Small intestine (tissue), 7 donors: ENCODE data around the gene ZNF181. TPM values are rescaled to one million over a fixed set of nuclear protein-coding genes. Genes with fewer than 3 reads are reported as not detected.

Source experiments
- DNase-seq, 2 donors: peaks; one replicate each; pipeline versions ENCODE4 v3.0.0 to v3.0.0-alpha.2; 2013
- FAIRE-seq: peaks from 2 replicates; lab custom pipeline; 2012; peaks lifted over from hg19 to GRCh38; lab: Jason Lieb, UNC
- H3K27ac ChIP-seq, 3 donors: one replicate each; pipeline ENCODE4 v1.5.1; 2013; ENCODE audit warnings: low read length in 2 of 3, mild to moderate bottlenecking in 2 of 3, control low read depth in 1 of 3, inconsistent platforms in 1 of 3, low read depth in 1 of 3, moderate library complexity in 1 of 3
- H3K27me3 ChIP-seq, 3 donors: one replicate each; pipeline ENCODE4 v1.6.1; 2013; ENCODE audit warnings: low read length in 3 of 3, inconsistent platforms in 1 of 3; ENCODE audit not compliant: control insufficient read depth in 3 of 3, insufficient read depth in 3 of 3
- H3K36me3 ChIP-seq, 3 donors: one replicate each; pipeline ENCODE4 v1.6.1; 2013; ENCODE audit warnings: low read length in 3 of 3, inconsistent platforms in 1 of 3, low read depth in 1 of 3, mild to moderate bottlenecking in 1 of 3, moderate library complexity in 1 of 3; ENCODE audit not compliant: control insufficient read depth in 3 of 3, insufficient read depth in 2 of 3
- H3K4me1 ChIP-seq, 3 donors: one replicate each; pipeline ENCODE4 v1.6.1; 2013; ENCODE audit warnings: low read length in 2 of 3, inconsistent platforms in 1 of 3, low read depth in 1 of 3, mild to moderate bottlenecking in 1 of 3, moderate library complexity in 1 of 3; ENCODE audit not compliant: control insufficient read depth in 3 of 3, insufficient read depth in 2 of 3
- H3K4me3 ChIP-seq, 3 donors: one replicate each; pipeline ENCODE4 v1.5.1; 2013; ENCODE audit warnings: low read length in 3 of 3, control low read depth in 1 of 3, inconsistent platforms in 1 of 3, low read depth in 1 of 3, mild to moderate bottlenecking in 1 of 3, moderate library complexity in 1 of 3
- H3K9me3 ChIP-seq, 2 donors: one replicate each; pipeline ENCODE4 v1.6.1; 2013; ENCODE audit warnings: low read depth in 1 of 2, low read length in 1 of 2; ENCODE audit not compliant: control insufficient read depth in 2 of 2, insufficient read depth in 1 of 2
- WGBS, 3 donors: extraction: QIAGEN DNeasy Blood & Tissue Kit; methylation state at CpG; one replicate each; pipeline ENCODE4 v1.1.7; 2013; 5-methylcytosine and 5-hydroxymethylcytosine counted together
- polyA plus RNA-seq, 4 donors: library from polyadenylated mRNA; stranded (reverse) in 3 of 4; unstranded in 1 of 4; fragments of 200-250 nt in 3 of 4; fragments of 120-200 nt in 1 of 4; gene quantifications; one replicate each; pipeline versions ENCODE4 v1.2.1 to v1.2.3, GENCODE V29; 2013
- donor health status: healthy with polysubstance abuse.
- donor health status: control.
- donor health status: control.
- donor health status: Bipolar disorder and iron deficiency.
- donor health status: healthy.

ZNF181 gene
- polyA plus RNA-seq, 4 donors, result 8.9 to 22.4 (median 10.3) TPM

DNA sequence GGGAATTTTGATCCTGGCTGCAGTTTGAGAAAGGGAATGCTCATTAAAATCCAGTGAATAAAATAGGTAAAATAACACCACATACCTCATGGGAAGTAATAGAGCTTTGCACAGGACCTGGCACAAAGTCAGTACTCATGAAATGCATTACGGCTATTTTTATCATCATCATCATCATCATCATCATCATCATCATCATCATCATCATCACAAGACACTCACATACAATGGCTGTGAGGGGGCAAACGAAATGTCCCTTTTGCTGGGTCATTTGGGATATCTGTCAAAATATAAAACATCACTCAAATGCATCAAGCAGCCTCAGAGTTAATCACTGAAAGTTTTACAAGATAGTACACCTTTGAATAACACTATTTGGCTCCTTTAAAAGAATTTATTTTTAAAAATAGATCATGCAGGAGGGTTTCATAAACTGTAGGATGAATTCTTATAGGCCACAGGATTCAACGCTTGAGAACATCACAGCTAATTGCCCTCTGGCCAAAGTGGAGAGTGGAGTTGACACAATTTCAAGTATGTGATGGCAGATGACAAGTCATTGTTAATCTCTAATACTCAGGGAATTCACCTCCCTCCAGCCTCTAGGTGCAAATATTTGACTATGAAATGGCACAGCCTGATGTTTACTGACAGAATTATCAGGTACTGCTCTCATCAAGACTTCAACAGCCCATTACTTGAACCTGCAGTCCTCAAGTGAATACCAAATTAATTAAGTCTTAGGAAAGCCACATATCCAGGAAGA lies 53.2 kb downstream of the ZNF181 start:
- no peak overlapping the region for H3K4me3 ChIP-seq
- H3K9me3 ChIP-seq, result no peaks in the 10 kb centered on the region
- H3K27me3 ChIP-seq, result no peaks in the 10 kb centered on the region
- no peaks in the 10 kb centered on the region for H3K36me3 ChIP-seq
- no peak overlapping the region for H3K27ac ChIP-seq
- no peak for FAIRE-seq
- no peaks in the 10 kb centered on the region for H3K4me1 ChIP-seq
- no peak for DNase-seq
- 66 to 74% (median 73%) methylated on average over 3 of the region's 3 CpGs for WGBS, 3 donors

DNA sequence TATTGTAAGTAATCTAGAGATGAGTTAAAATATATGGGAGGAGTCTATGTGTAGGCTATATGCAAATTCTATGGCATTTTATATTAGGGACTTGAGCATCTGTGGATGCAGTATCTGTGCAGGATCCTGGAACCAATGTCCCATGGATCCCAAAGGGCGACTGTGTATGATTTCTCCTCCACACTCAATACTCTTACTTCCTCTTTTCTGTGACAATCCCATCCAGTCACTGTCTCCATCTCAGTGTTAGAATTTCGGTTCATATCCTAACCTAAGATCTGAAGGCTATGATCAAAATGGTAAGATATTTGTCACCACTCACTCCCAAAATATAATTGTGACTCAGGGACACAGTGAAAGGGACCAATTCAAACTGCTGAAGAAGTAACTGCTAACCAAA lies 54.0 kb downstream of the ZNF181 start:
- no peaks in the 10 kb centered on the region for H3K4me1 ChIP-seq
- no peaks in the 10 kb centered on the region for H3K9me3 ChIP-seq
- no peak overlapping the region for H3K27ac ChIP-seq
- no peaks in the 10 kb centered on the region for H3K27me3 ChIP-seq
- no peak for FAIRE-seq
- H3K36me3 ChIP-seq, result no peaks in the 10 kb centered on the region
- no peak for DNase-seq
- WGBS, 3 donors, result 60 to 63% (median 62%) methylated on average over 2 of the region's 2 CpGs
- no peak overlapping the region for H3K4me3 ChIP-seq

DNA sequence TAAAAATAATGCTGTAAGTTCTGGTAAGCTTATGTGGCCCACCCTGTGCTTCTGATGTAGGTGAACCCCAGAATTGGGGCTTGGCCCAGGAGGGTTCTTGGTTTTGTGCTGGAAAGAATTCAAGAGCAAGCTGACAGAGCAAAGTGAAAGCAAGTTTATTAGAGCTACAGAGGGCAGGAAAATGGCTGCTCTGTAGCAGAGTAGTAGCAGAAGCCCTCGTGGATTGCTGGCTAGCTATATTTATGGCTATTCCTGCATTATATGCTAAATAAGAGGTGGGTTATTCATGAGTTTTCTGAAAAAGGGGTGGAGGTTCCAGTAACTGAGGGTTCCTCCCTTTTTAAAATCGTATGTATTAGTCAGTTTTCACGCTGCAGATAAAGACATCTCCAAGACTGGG lies 59.5 kb downstream of the ZNF181 start:
- WGBS, 3 donors, result 46 to 69% (median 61%) methylated on average over 3 of the region's 3 CpGs
- Histone ChIP-seq H3K4me3 (no peak overlapping the region), H3K9me3 (peaks cover 0 to 4% of the 10 kb centered on the region in 2 donors), H3K27me3 (no peaks in the 10 kb centered on the region), H3K36me3 (no peaks in the 10 kb centered on the region), H3K4me1 (no peaks in the 10 kb centered on the region), H3K27ac (no peak overlapping the region)
- DNase-seq, result peak in 1 of 2 donors; percentile 13
- FAIRE-seq, result no peak

DNA sequence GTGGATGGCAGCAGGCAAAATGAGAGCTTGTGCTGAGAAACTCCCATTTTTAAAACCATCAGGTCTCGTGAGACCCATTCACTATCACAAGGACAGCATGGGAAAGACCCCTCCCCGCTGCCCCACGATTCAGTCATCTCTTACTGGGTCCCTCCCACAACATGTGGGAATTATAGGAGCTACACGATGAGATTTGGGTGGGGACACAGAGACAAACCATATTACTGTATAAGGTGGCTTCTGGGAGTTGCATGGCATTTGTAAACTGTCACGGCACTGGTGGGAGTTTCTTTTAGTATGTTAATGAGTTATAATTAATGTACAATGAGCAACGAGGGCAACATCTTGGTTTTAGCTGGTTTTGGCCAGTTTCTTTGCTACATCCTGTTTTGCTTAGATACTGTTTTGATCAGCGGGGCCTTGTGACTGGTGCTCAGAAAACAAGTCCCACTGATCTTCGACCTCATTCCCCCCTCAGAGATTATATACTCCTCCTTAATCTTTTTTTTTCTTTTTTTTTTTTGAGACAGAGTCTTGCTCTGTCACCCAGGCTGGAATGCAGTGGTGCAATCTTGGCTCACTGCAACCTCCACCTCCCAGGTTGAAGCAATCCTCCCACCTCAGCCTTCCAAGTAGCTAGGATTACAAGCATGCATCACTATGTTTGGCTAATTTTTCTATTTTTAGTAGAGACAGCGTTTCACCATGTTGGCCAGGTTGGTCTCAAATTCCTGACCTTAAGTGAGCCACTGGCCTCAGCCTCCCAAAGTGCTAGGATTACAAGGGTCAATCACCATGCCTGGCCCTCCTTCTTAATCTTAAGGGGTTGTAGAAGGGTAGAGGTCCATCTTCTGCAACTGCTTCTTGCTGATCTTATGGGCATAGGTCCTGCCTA lies 60.3 kb downstream of the ZNF181 start:
- Histone ChIP-seq H3K27me3 (no peaks in the 10 kb centered on the region), H3K4me1 (no peaks in the 10 kb centered on the region), H3K4me3 (no peak overlapping the region), H3K36me3 (no peaks in the 10 kb centered on the region), H3K9me3 (peaks cover 0 to 4% of the 10 kb centered on the region in 2 donors), H3K27ac (no peak overlapping the region)
- DNase-seq (no peak), FAIRE-seq (no peak)
- WGBS, 3 donors, result 74 to 80% (median 78%) methylated on average over 9 of the region's 9 CpGs

Other genes starting within 250 kb of the ZNF181 start
- under 1 TPM in 2 of 4 donors, not detected in 2; 0.15 to 0.50 TPM for gene SCGB2B2, start 57.1 kb upstream of the ZNF181 start, polyA plus RNA-seq
- 10 to 100 TPM; 10.5 to 54.7 (median 15.3) TPM for gene ZNF302, start 56.6 kb upstream of the ZNF181 start, polyA plus RNA-seq
- 1 to 10 TPM; 3.6 to 9.1 (median 4.2) TPM for gene ZNF599, start 39.0 kb downstream of the ZNF181 start, polyA plus RNA-seq
- gene ZNF30, start 192.7 kb downstream of the ZNF181 start, polyA plus RNA-seq, result 1 to 10 TPM in 3 of 4 donors, under 1 TPM in 1; 0.54 to 5.9 (median 3.2) TPM
- gene ZNF792, start 230.0 kb downstream of the ZNF181 start, polyA plus RNA-seq, result 1 to 10 TPM in 2 of 4 donors, under 1 TPM in 2; 0.45 to 5.3 (median 1.9) TPM